PC-9 (cell line): ENCODE data around the gene SIRPD.

Experiments used
- CTCF ChIP-seq: fragments of 200-600 bp; sonication (generic); conservative IDR thresholded peaks from 2 replicates; pipeline ENCODE4 v1.6.1; 2017; ENCODE audit warnings: mixed run types, antibody characterized with exemption, mild to moderate bottlenecking, moderate library complexity
- EZH2 ChIP-seq: fragments of 200-600 bp; sonication (generic); IDR thresholded peaks from 2 replicates; pipeline ENCODE4 v1.8.0; 2017; ENCODE audit warnings: antibody characterized with exemption, low read depth

GRCh38 chr20:1500496-1500895 is 57.0 kb downstream of the SIRPD start:
- no peak for TF ChIP-seq EZH2
- no peak for TF ChIP-seq CTCF
